ENCODE measurements around the gene CEP128.
"Not testable (repeated sequence)": the region's sequence is repeated elsewhere in the genome, so short reads cannot be mapped to it uniquely, and the experiment has no call there.

Gene CEP128

DNA sequence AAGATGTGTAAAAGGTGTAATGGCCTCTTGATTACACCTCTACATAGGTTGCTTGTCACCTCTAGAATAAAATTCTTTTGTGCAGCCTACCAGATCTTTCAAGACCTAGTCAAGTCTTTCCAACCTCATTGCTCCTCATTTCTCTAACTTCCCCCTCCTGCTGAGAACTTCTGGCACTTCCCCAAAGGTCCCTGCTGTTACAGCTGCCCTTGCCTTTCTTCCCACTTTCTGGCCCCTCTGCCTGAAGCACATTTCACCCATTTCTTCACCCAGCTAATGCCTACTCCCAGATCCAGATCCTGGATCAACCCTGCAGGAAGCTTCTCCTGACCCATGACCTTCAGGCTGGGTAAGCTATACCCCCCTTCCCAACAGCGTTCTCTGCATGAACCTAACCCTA lies 15.4 kb upstream of the CEP128 start:
- no peak for DNase-seq (ENCODE audit: low spot score)
- in situ Hi-C loops (cut with MboI; ENCODE audit: low sequenced_read_pairs, unreplicated experiment), result loop anchor here (10.0 kb wide), 1 partner anchor 208 kb away; no protein-coding TSS in a partner anchor
- TF ChIP-seq, protein P1, sequence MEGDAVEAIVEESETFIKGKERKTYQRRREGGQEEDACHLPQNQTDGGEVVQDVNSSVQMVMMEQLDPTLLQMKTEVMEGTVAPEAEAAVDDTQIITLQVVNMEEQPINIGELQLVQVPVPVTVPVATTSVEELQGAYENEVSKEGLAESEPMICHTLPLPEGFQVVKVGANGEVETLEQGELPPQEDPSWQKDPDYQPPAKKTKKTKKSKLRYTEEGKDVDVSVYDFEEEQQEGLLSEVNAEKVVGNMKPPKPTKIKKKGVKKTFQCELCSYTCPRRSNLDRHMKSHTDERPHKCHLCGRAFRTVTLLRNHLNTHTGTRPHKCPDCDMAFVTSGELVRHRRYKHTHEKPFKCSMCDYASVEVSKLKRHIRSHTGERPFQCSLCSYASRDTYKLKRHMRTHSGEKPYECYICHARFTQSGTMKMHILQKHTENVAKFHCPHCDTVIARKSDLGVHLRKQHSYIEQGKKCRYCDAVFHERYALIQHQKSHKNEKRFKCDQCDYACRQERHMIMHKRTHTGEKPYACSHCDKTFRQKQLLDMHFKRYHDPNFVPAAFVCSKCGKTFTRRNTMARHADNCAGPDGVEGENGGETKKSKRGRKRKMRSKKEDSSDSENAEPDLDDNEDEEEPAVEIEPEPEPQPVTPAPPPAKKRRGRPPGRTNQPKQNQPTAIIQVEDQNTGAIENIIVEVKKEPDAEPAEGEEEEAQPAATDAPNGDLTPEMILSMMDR (IDR thresholded peaks at IDR 0.05; ENCODE audit: borderline replicate concordance, control extremely low read depth, extremely low read depth, insufficient read depth, missing control alignments), result no peak

DNA sequence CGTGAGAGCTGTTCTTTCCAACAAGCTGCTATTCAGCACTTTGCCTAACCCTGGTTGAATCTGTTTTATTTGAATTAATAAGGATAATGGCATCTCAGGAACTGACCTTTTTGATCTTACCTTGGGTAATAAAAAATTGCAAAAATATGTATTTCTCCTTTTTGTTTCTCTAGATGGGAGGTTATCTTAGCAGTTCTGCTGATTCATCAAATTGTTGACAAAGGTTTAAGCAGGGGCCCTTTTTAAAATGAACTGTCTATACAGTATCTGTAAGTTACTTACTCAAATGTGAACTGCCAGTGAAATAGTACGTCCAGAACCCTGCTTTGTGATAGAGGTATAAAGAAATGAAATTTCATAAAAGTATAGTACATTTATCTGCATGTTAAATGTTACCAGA lies 14.6 kb upstream of the CEP128 start:
- in situ Hi-C loops (cut with MboI; ENCODE audit: low sequenced_read_pairs, unreplicated experiment), result loop anchor here (10.0 kb wide), 1 partner anchor 209 kb away; no protein-coding TSS in a partner anchor
- no peak for DNase-seq (ENCODE audit: low spot score)
- TF ChIP-seq, protein P1 (IDR thresholded peaks at IDR 0.05; ENCODE audit: borderline replicate concordance, control extremely low read depth, extremely low read depth, insufficient read depth, missing control alignments), result no peak

DNA sequence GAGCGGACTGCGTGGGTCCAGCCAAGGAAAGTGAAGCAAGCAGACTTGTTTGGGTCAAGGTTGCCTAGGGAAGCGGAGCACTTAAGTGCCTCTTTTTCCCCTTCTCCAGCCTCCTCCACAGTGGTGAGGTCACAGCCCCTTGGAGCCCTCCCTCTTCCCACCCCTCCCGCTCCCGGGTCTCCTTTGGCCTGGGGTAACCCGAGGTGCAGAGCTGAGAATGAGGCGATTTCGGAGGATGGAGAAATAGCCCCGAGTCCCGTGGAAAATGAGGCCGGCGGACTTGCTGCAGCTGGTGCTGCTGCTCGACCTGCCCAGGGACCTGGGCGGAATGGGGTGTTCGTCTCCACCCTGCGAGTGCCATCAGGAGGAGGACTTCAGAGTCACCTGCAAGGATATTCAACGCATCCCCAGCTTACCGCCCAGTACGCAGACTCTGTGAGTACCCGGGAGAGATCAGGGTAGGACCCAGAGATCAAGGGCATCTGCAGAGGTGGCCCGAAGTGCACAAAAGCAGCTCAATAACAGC lies 13.9 kb upstream of the CEP128 start, which contains the start of gene TSHR:
Gene TSHR (plus strand): TSS at position 206 of the 526 bp plus-strand sequence. CDS start 60 bp downstream, at position 266.
- TF ChIP-seq, protein P1 (IDR thresholded peaks at IDR 0.05; ENCODE audit: borderline replicate concordance, control extremely low read depth, extremely low read depth, insufficient read depth, missing control alignments), result no peak
- DNase-seq (ENCODE audit: low spot score), result peak; percentile 27
- in situ Hi-C loops (cut with MboI; ENCODE audit: low sequenced_read_pairs, unreplicated experiment), result loop anchor here (10.0 kb wide), 1 partner anchor 209 kb away; no protein-coding TSS in a partner anchor

DNA sequence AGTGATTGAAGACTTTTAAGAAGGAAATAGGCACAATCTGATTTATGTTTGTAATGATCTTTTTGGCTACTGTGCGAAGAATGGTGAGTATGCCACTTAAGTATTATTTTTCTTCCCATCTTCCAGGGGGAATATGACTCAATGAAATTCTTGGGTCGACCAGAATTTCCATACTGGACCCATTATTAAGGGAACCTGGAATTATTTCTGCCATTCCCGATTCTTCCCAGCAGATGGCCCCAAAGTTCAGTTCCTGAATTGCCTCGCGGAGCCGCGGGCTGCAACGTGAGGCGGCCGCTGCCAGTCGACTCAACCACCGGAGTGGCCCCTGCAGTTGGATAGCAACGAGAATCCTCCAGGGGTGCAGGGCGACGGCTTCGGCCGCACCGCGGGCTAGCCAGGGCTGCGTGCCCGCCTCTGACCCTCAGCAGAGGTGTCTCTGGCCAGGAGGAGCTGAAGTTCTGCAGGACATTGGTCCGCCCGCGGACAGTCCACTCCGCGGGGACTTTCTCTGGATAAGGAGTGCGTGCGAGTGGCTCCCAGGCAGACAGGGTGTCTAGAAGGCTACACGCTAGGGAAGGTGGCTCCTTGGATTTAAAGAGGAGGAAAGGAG lies 13.3 kb upstream of the CEP128 start:
- in situ Hi-C loops (cut with MboI; ENCODE audit: low sequenced_read_pairs, unreplicated experiment), result loop anchor here (5.0 to 10.0 kb wide), 2 partner anchors 33 to 210 kb away; no protein-coding TSS in a partner anchor
- TF ChIP-seq, protein P1 (IDR thresholded peaks at IDR 0.05; ENCODE audit: borderline replicate concordance, control extremely low read depth, extremely low read depth, insufficient read depth, missing control alignments), result peak; percentile 71
- peak; percentile 83 for DNase-seq (ENCODE audit: low spot score)

DNA sequence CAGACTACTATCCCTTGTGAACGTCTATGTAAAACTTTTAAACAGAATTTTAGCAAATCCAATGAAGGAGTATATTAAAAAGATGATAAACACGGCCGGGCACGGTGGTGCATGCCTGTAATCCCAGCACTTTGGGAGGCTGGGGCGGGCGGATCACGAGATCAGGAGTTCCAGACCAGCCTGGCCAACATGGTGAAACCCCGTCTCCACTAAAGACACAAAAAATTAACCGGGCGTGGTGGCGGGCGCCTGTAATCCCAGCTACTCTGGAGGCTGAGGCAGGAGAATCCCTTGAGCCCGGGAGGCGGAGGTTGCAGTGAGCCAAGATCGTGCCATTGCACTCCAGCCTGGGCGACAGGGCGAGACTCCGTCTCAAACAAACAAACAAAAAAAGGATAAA lies 11.7 kb upstream of the CEP128 start:
- not testable (repeated sequence) for DNase-seq (ENCODE audit: low spot score)
- in situ Hi-C loops (cut with MboI; ENCODE audit: low sequenced_read_pairs, unreplicated experiment), result loop anchor here (5.0 to 10.0 kb wide), 2 partner anchors 34 to 212 kb away; no protein-coding TSS in a partner anchor

DNA sequence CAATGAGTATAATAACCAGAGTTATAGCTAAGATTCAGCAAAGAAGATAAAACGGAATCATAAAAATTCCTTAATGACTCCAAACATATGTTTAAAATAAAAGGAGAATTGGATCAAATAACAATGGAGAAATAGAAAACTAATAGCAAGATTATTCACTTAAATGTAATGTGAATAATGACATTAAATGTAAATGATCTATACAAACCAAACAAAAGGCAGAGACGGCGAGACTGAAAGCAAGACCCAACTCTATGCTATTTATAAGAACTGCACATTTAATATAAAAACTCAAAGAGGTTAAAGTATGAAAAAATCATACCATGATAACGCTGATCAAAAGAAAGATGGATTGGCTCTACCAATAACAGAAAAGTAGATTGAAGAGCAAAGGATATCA lies 10.0 kb upstream of the CEP128 start:
- DNase-seq (ENCODE audit: low spot score), result no peak
- TF ChIP-seq, protein P1 (IDR thresholded peaks at IDR 0.05; ENCODE audit: borderline replicate concordance, control extremely low read depth, extremely low read depth, insufficient read depth, missing control alignments), result no peak
- in situ Hi-C loops (cut with MboI; ENCODE audit: low sequenced_read_pairs, unreplicated experiment), result loop anchor here (5.0 to 10.0 kb wide), 2 partner anchors 36 to 213 kb away; no protein-coding TSS in a partner anchor

DNA sequence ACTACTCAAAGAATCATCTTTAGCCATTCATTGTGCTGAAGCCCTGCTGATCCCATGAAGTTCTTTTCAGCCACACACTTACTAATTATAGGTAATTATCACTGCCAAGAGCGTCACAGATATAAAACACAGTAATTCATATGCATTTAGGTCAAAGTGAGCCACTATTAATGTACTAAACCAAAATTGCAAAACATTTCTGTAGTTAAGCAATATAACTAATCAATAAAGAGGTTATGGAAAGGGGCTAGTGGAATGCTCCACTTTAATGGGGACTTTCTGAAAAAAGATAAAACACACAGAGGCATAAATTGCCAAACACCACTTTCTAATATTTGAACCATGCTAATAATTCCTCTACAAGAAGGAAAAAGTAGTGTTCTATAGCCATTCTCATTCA lies 6.8 kb upstream of the CEP128 start:
- in situ Hi-C loops (cut with MboI; ENCODE audit: low sequenced_read_pairs, unreplicated experiment), result no loop called here
- no peak for DNase-seq (ENCODE audit: low spot score)
- TF ChIP-seq, protein P1 (IDR thresholded peaks at IDR 0.05; ENCODE audit: borderline replicate concordance, control extremely low read depth, extremely low read depth, insufficient read depth, missing control alignments), result no peak
